ENCODE data around the gene NSUN6. TPM values are rescaled to one million over a fixed set of nuclear protein-coding genes. Genes with fewer than 3 reads are reported as not detected.
"Not testable (repeated sequence)": the region's sequence is repeated elsewhere in the genome, so short reads cannot be mapped to it uniquely, and the experiment has no call there.

The NSUN6 gene
- total RNA-seq, 4 donors from 2014 or later, result 5.0 to 10.4 (median 5.7) TPM

DNA sequence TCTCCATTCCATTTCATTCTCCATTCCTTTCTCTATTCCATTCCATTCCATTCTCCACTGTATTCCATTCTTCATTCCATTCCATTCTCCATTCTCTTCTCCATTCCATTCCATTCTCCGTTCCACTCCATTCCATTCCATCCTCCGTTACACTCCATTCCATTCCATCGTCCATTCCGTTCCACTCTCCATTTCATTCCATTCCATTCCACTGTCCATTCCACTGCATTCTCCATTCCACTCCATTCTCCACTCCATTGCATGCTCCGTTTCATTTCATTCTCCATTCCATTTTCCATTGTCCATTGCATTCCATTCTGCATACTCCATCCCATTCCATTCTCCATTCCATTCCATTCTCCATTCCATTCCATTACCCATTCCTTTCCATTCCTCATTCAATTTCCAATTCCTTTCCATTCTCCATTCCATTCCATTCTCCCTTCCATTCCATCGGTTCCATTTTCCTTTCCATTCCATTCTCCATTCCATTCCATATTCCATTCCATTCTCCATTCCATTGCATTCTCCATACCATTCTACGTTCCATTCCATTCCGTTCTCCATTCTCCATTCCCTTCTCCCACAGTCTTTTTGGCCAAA, 78.3 kb downstream of the NSUN6 start:
- DNase-seq (ENCODE audit: extremely low spot score), result no peak
- TF ChIP-seq POLR2AphosphoS5 (IDR thresholded peaks at IDR 0.05), result no peak
- TF ChIP-seq POLR2A (IDR thresholded peaks at IDR 0.05; ENCODE audit: low read depth), result no peak
- no peak for TF ChIP-seq EP300 (IDR thresholded peaks at IDR 0.05)
- TF ChIP-seq CTCF (IDR thresholded peaks at IDR 0.05), result no peak
- Histone ChIP-seq H3K27me3 (no peaks in the 10 kb centered on the region), H3K4me3 (no peak overlapping the region), H3K9me3 (no peaks in the 10 kb centered on the region), H3K27ac (replicated peaks in 1 of 4) (no peak overlapping the region), H3K36me3 (peaks cover 0 to 8% (median under 1%) of the 10 kb centered on the region in 4 donors), H3K4me1 (no peaks in the 10 kb centered on the region)
- intact Hi-C loops (cut with DNase I), result no loop called here
- WGBS, result 86% methylated on average over 8 of the region's 8 CpGs

- TF ChIP-seq POLR2AphosphoS5 (IDR thresholded peaks at IDR 0.05), result no peak
- no peak for TF ChIP-seq POLR2A (IDR thresholded peaks at IDR 0.05; ENCODE audit: low read depth)
- no peak for TF ChIP-seq CTCF (IDR thresholded peaks at IDR 0.05)
- no peak for TF ChIP-seq EP300 (IDR thresholded peaks at IDR 0.05)
- intact Hi-C loops (cut with DNase I), result no loop called here
- no peak for DNase-seq (ENCODE audit: extremely low spot score)
- Histone ChIP-seq H3K27me3 (no peaks in the 10 kb centered on the region), H3K4me1 (no peaks in the 10 kb centered on the region), H3K36me3 (no peaks in the 10 kb centered on the region), H3K4me3 (no peak overlapping the region), H3K27ac (replicated peaks in 1 of 4) (no peak overlapping the region), H3K9me3 (no peaks in the 10 kb centered on the region)
- WGBS, result 96% methylated on average over 1 of the region's 1 CpG
Observed at GRCh38 chr10:18571780-18572179, 79.6 kb downstream of the NSUN6 start.

GRCh38 chr10:18571076-18571475, 80.3 kb downstream of the NSUN6 start:
- no peak overlapping the region for H3K27ac ChIP-seq (replicated peaks in 1 of 4)
- intact Hi-C loops (cut with DNase I), result no loop called here
- H3K36me3 ChIP-seq, result no peaks in the 10 kb centered on the region
- TF ChIP-seq POLR2A (IDR thresholded peaks at IDR 0.05; ENCODE audit: low read depth) (no peak), EP300 (IDR thresholded peaks at IDR 0.05) (no peak), POLR2AphosphoS5 (IDR thresholded peaks at IDR 0.05) (no peak), CTCF (IDR thresholded peaks at IDR 0.05) (no peak)
- H3K4me1 ChIP-seq, result no peaks in the 10 kb centered on the region
- DNase-seq (ENCODE audit: extremely low spot score), result no peak
- no peaks in the 10 kb centered on the region for H3K9me3 ChIP-seq
- no peak overlapping the region for H3K4me3 ChIP-seq
- no peaks in the 10 kb centered on the region for H3K27me3 ChIP-seq

DNA sequence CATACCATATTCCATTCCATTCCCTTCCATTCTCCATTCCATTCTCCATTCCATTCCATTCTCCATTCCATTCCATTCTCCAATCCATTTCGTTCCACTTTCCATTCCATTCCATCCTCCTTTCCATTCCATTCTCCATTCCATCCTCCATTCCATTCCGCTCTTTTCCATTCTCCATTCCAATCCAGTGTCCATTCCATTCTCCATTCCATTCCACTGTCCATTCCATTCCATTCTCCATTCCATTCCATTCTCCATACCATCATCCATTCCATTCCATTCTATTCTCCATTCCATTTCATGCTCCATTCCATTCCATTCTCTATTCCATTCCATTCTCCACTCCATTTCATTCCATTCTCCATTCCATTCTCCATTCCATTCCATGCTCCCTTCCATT, 81.0 kb downstream of the NSUN6 start:
- intact Hi-C loops (cut with DNase I); DNase-seq (ENCODE audit: extremely low spot score); H3K36me3 ChIP-seq; H3K27me3 ChIP-seq; H3K27ac ChIP-seq (replicated peaks in 1 of 4); H3K9me3 ChIP-seq; H3K4me3 ChIP-seq; H3K4me1 ChIP-seq: not testable (repeated sequence)
- WGBS, result 97% methylated on average over 2 of the region's 2 CpGs

GRCh38 chr10:18567343-18567856, 84.0 kb downstream of the NSUN6 start:
- Histone ChIP-seq H3K27me3 (no peaks in the 10 kb centered on the region), H3K4me1 (no peaks in the 10 kb centered on the region), H3K27ac (replicated peaks in 1 of 4) (no peak overlapping the region), H3K9me3 (peaks cover 0 to 4% (median 0%) of the 10 kb centered on the region in 4 donors), H3K36me3 (peaks cover 0 to 6% (median 0%) of the 10 kb centered on the region in 4 donors), H3K4me3 (no peak overlapping the region)
- WGBS, result 99% methylated on average over 3 of the region's 3 CpGs
- no peak for DNase-seq (ENCODE audit: extremely low spot score)
- intact Hi-C loops (cut with DNase I), result no loop called here
- TF ChIP-seq CTCF (IDR thresholded peaks at IDR 0.05), result no peak
- TF ChIP-seq POLR2A (IDR thresholded peaks at IDR 0.05; ENCODE audit: low read depth), result no peak
- no peak for TF ChIP-seq POLR2AphosphoS5 (IDR thresholded peaks at IDR 0.05)
- TF ChIP-seq EP300 (IDR thresholded peaks at IDR 0.05), result no peak
